Esophagus squamous epithelium (tissue), 5 donors: Measurements from ENCODE around the gene TOR1A. TPM values are rescaled to one million over a fixed set of nuclear protein-coding genes. Genes with fewer than 3 reads are reported as not detected.
A peak's percentile ranks its signal among the peaks of the same experiment; 100 is the strongest.

Experiments used
- DNase-seq: peaks from one replicate; lab custom pipeline; 2025; lab: John Stamatoyannopoulos, UW
- H3K27ac ChIP-seq, 4 donors: fragments of 200-600 bp; sonication (generic); one replicate each; pipeline ENCODE4 v1.5.1; 2016 to 2019; ENCODE audit warnings: mild to moderate bottlenecking in 1 of 4
- H3K27me3 ChIP-seq, 4 donors: fragments of 200-600 bp; sonication (generic); 1 replicate in 3 of 4; 2 replicates in 1 of 4; pipeline versions ENCODE4 v1.5.1 to v1.6.0; 2017 to 2021; ENCODE audit warnings: antibody characterized with exemption in 1 of 4
- H3K36me3 ChIP-seq, 3 donors: fragments of 200-600 bp; sonication (generic); one replicate each; pipeline ENCODE4 v1.5.1; 2016 to 2019
- H3K4me1 ChIP-seq, 3 donors: fragments of 200-600 bp; sonication (generic); one replicate each; pipeline ENCODE4 v1.5.1; 2017 to 2019
- H3K4me3 ChIP-seq, 4 donors: fragments of 200-600 bp; sonication (generic); 1 replicate in 3 of 4; 2 replicates in 1 of 4; pipeline ENCODE4 v1.5.1; 2016 to 2019; ENCODE audit warnings: mild to moderate bottlenecking in 2 of 4, moderate library complexity in 1 of 4
- H3K9me3 ChIP-seq, 3 donors: fragments of 200-600 bp; sonication (generic); one replicate each; pipeline ENCODE4 v1.5.1; 2016 to 2019
- CTCF ChIP-seq, 6 experiments: fragments of 450-650 bp in 4 of 6; fragments of 200-600 bp in 2 of 6; sonication (generic) in 2 of 6; IDR thresholded peaks; one replicate each; pipeline ENCODE4 v1.5.1; 2016 to 2019; ENCODE audit warnings: antibody characterized with exemption in 6 of 6, mild to moderate bottlenecking in 4 of 6, moderate library complexity in 4 of 6
- POLR2A ChIP-seq, 4 donors: fragments of 450-650 bp; IDR thresholded peaks; one replicate each; pipeline ENCODE4 v1.6.1; 2017; ENCODE audit warnings: antibody characterized with exemption in 4 of 4, mild to moderate bottlenecking in 4 of 4, moderate library complexity in 3 of 4
- WGBS, 2 donors: methylation state at CpG; one replicate each; pipeline ENCODE4 v1.1.5; 2018; 5-methylcytosine and 5-hydroxymethylcytosine counted together
- intact Hi-C: fragments of 100-400 bp; cut with DNase I; formaldehyde crosslinking; loops from one replicate; pipeline ENCODE4 v1.15.0; 2022
- total RNA-seq, 4 donors: library from RNA; depleted of rRNA; stranded (reverse); fragments of >200 nt; gene quantifications; one replicate each; pipeline ENCODE4 v1.1.0, GENCODE V29; 2016
- donor health status: DM: yes; HTN: yes; CAD: no.

Gene TOR1A
- 10 to 100 TPM; 11.3 to 34.7 (median 24.8) TPM for total RNA-seq

GRCh38 chr9:129823935-129824601, at the start of gene TOR1A:
Gene TOR1A, minus strand, starts transcription at chr9:129824136. Its CDS starts 51 bp downstream, at chr9:129824085.
- DNase-seq = peak; percentile 74
- Histone ChIP-seq H3K36me3 (peaks cover 11 to 64% (median 30%) of the 10 kb centered on the region in 3 donors), H3K27me3 (no peaks in the 10 kb centered on the region), H3K4me1 (peaks cover 7 to 12% (median 9%) of the 10 kb centered on the region in 3 donors), H3K27ac (peak within 1 kb of the TSS; percentile 84 to 92 (median 90)), H3K4me3 (peak within 1 kb of the TSS; percentile 93 to 99 (median 96)), H3K9me3 (no peaks in the 10 kb centered on the region)
- WGBS, 2 donors = 1 to 22% methylated on average over 5 to 28 of the region's 47 CpGs
- peak in 1 of 6 experiments; percentile 11 for TF ChIP-seq CTCF (IDR thresholded peaks at IDR 0.05)
- TF ChIP-seq POLR2A (IDR thresholded peaks at IDR 0.05) = peak in 3 of 4 donors; percentile 43 to 51 (median 45)
- intact Hi-C loops = no loop called here

GRCh38 chr9:129871046-129871445, 47.1 kb upstream of the TOR1A start:
- H3K27me3 ChIP-seq = no peaks in the 10 kb centered on the region
- H3K4me1 ChIP-seq = no peaks in the 10 kb centered on the region
- intact Hi-C loops = no loop called here
- H3K36me3 ChIP-seq = peaks cover 14 to 44% (median 14%) of the 10 kb centered on the region in 3 donors
- no peak for DNase-seq
- no peak for TF ChIP-seq POLR2A (IDR thresholded peaks at IDR 0.05)
- no peak for TF ChIP-seq CTCF (IDR thresholded peaks at IDR 0.05)
- no peak overlapping the region for H3K4me3 ChIP-seq
- H3K9me3 ChIP-seq = no peaks in the 10 kb centered on the region
- WGBS, 2 donors = 86 to 93% methylated on average over 10 of the region's 11 CpGs
- no peak overlapping the region for H3K27ac ChIP-seq

- H3K27ac ChIP-seq = peak overlapping the region in 3 of 4 donors; percentile 14 to 65 (median 61)
- no peaks in the 10 kb centered on the region for H3K27me3 ChIP-seq
- no peak for TF ChIP-seq POLR2A (IDR thresholded peaks at IDR 0.05)
- no peak for TF ChIP-seq CTCF (IDR thresholded peaks at IDR 0.05)
- 83 to 91% methylated on average over 8 to 18 of the region's 24 CpGs for WGBS, 2 donors
- intact Hi-C loops = no loop called here
- peaks cover 2 to 56% (median 11%) of the 10 kb centered on the region in 3 donors for H3K36me3 ChIP-seq
- DNase-seq = no peak
- no peaks in the 10 kb centered on the region for H3K9me3 ChIP-seq
- H3K4me3 ChIP-seq = no peak overlapping the region
- no peaks in the 10 kb centered on the region for H3K4me1 ChIP-seq
These were observed 45.9 kb upstream of the TOR1A start for GRCh38 chr9:129869585-129870501.

DNA sequence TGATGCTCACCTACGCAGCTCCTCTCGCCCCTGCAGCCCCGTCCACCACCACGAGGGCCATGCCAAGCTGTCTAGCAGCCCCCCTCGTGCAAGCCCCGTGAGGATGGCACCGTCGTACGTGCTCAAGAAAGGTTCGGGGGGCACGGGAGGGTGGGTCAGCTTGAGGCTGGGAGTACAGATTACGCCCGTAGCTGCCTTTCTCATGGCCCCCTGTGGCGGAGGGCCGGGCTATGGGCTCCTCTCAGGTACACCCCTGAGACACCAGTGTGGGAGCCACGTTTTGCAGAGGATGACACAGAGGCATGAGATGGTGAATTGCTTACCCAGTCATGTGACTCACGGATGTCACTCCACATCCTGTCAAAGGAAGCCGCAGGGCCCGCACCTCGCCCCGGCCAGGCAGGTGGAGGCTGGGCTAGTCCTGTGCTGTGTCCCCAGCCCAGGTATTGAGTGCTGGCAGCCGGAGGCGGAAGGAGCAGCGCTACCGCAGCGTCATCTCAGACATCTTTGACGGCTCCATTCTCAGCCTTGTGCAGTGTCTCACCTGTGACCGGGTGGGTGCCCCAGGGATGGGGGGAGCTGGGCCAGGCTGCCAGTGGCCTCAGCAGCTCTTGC, 45.0 kb upstream of the TOR1A start:
- Histone ChIP-seq H3K4me3 (no peak overlapping the region), H3K36me3 (peaks cover 0 to 63% (median 11%) of the 10 kb centered on the region in 3 donors), H3K4me1 (no peaks in the 10 kb centered on the region), H3K9me3 (no peaks in the 10 kb centered on the region), H3K27me3 (no peaks in the 10 kb centered on the region), H3K27ac (peak overlapping the region in 3 of 4 donors; percentile 14 to 65 (median 61))
- WGBS, 2 donors = 66 to 83% methylated on average over 2 to 21 of the region's 28 CpGs
- intact Hi-C loops = no loop called here
- no peak for DNase-seq
- peak in 1 of 4 donors; percentile 13 for TF ChIP-seq POLR2A (IDR thresholded peaks at IDR 0.05)
- no peak for TF ChIP-seq CTCF (IDR thresholded peaks at IDR 0.05)
